Measurements from ENCODE around the gene TSFM.

- TF ChIP-seq CTCF (IDR thresholded peaks at IDR 0.05) (no peak), REST (IDR thresholded peaks at IDR 0.05; ENCODE audit: insufficient read depth in 1 of 2, low read depth in 2 of 2, low read length in 1 of 2) (no peak), POLR2AphosphoS5 (IDR thresholded peaks at IDR 0.05; ENCODE audit: low read depth, low read length) (no peak), SIN3A (IDR thresholded peaks at IDR 0.05; ENCODE audit: borderline replicate concordance, insufficient read depth, low read depth, low read length) (no peak)
Measured at GRCh38 chr12:57813971-57814772, 31.6 kb downstream of the TSFM start.

Measured in Panc1 (cell line).